ENCODE measurements around the gene CLTA.
"Not testable (repeated sequence)": the region's sequence is repeated elsewhere in the genome, so short reads cannot be mapped to it uniquely, and the experiment has no call there.

Gene CLTA

GRCh38 chr9:36154331-36154952 lies 36.3 kb upstream of the CLTA start:
- no peak overlapping the region for H3K27ac ChIP-seq (ENCODE audit: low read depth, low read length)

DNA sequence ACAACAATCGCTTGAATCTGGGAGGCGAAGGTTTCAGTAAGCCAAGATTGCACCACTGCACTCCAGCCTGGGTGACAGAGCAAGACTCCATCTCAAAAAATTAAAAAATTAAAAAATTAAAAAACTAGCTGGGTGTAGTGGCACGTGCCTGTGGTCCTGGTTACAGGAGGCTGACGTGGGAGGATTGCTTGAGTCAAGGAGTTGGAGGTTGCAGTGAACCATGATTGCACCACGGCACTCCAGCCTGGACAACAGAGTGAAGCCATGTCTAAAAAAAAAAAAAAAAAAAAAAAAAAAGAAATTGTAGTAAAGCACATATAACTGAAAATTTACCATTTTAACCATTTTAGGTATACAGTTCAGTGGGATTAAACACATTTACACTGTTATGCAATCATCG lies 34.6 kb upstream of the CLTA start:
- Histone ChIP-seq H3K27me3 (ENCODE audit: insufficient read depth, low read length, poor library complexity) (no peaks in the 10 kb centered on the region), H3K18ac (ENCODE audit: low read length) (no peak overlapping the region), H3K79me2 (ENCODE audit: control insufficient read depth, insufficient read depth, low read length) (no peaks in the 10 kb centered on the region), H3K4me3 (ENCODE audit: low read length) (no peak overlapping the region), H4K8ac (ENCODE audit: low read depth, low read length) (no peak overlapping the region), H3K9ac (ENCODE audit: low read length) (no peak overlapping the region), H3K36me3 (ENCODE audit: control insufficient read depth, insufficient read depth, low read length) (no peaks in the 10 kb centered on the region), H2BK15ac (replicated peaks; ENCODE audit: low read depth) (no peak overlapping the region), H3K4me2 (ENCODE audit: low read length) (no peak overlapping the region), H3K4ac (ENCODE audit: low read depth, low read length) (no peak overlapping the region), H3K27ac (ENCODE audit: low read depth, low read length) (no peak overlapping the region), H2BK120ac (ENCODE audit: low read depth, low read length) (no peak overlapping the region), H3K4me1 (ENCODE audit: control insufficient read depth, low read depth, low read length) (no peaks in the 10 kb centered on the region), H3K23ac (ENCODE audit: low read length) (no peak overlapping the region), H3K56ac (ENCODE audit: low read length) (no peak overlapping the region), H4K5ac (ENCODE audit: low read length) (no peak overlapping the region), H2AK5ac (ENCODE audit: low read length) (no peak overlapping the region), H3K79me1 (ENCODE audit: low read length) (no peaks in the 10 kb centered on the region), H2BK5ac (ENCODE audit: low read length) (no peak overlapping the region)
- no CpG with 5 or more reads among the region's 6 CpGs for WGBS (ENCODE audit: extremely low coverage, insufficient coverage, low lambda C conversion rate)
- no peak for DNase-seq

More at GRCh38 chr9:36154331-36154952, 36.3 kb upstream of the CLTA start:
- Histone ChIP-seq H3K4me2 (ENCODE audit: low read length) (no peak overlapping the region), H3K36me3 (ENCODE audit: control insufficient read depth, insufficient read depth, low read length) (no peaks in the 10 kb centered on the region), H2BK120ac (ENCODE audit: low read depth, low read length) (no peak overlapping the region), H2BK15ac (replicated peaks; ENCODE audit: low read depth) (no peak overlapping the region), H3K56ac (ENCODE audit: low read length) (no peak overlapping the region), H3K9ac (ENCODE audit: low read length) (no peak overlapping the region), H3K79me1 (ENCODE audit: low read length) (no peaks in the 10 kb centered on the region), H3K27me3 (ENCODE audit: insufficient read depth, low read length, poor library complexity) (no peaks in the 10 kb centered on the region), H2AK5ac (ENCODE audit: low read length) (no peak overlapping the region), H4K5ac (ENCODE audit: low read length) (no peak overlapping the region), H3K4me1 (ENCODE audit: control insufficient read depth, low read depth, low read length) (no peaks in the 10 kb centered on the region), H3K18ac (ENCODE audit: low read length) (no peak overlapping the region), H3K4me3 (ENCODE audit: low read length) (no peak overlapping the region), H3K4ac (ENCODE audit: low read depth, low read length) (no peak overlapping the region), H4K8ac (ENCODE audit: low read depth, low read length) (no peak overlapping the region), H2BK5ac (ENCODE audit: low read length) (no peak overlapping the region), H3K23ac (ENCODE audit: low read length) (no peak overlapping the region), H3K79me2 (ENCODE audit: control insufficient read depth, insufficient read depth, low read length) (no peaks in the 10 kb centered on the region)
- no CpG with 5 or more reads among the region's 11 CpGs for WGBS (ENCODE audit: extremely low coverage, insufficient coverage, low lambda C conversion rate)
- DNase-seq = peak; percentile 40

GRCh38 chr9:36158122-36158521 lies 32.6 kb upstream of the CLTA start:
- no peak overlapping the region for H2BK15ac ChIP-seq (replicated peaks; ENCODE audit: low read depth)
- H3K9ac ChIP-seq (ENCODE audit: low read length) = no peak overlapping the region
- H4K5ac ChIP-seq (ENCODE audit: low read length) = no peak overlapping the region
- no peaks in the 10 kb centered on the region for H3K79me1 ChIP-seq (ENCODE audit: low read length)
- no peaks in the 10 kb centered on the region for H3K27me3 ChIP-seq (ENCODE audit: insufficient read depth, low read length, poor library complexity)
- no peak overlapping the region for H3K56ac ChIP-seq (ENCODE audit: low read length)
- WGBS (ENCODE audit: extremely low coverage, insufficient coverage, low lambda C conversion rate) = no CpG with 5 or more reads among the region's 2 CpGs
- no peaks in the 10 kb centered on the region for H3K79me2 ChIP-seq (ENCODE audit: control insufficient read depth, insufficient read depth, low read length)
- no peak overlapping the region for H4K8ac ChIP-seq (ENCODE audit: low read depth, low read length)
- H3K18ac ChIP-seq (ENCODE audit: low read length) = no peak overlapping the region
- H3K27ac ChIP-seq (ENCODE audit: low read depth, low read length) = no peak overlapping the region
- DNase-seq = no peak
- H2BK120ac ChIP-seq (ENCODE audit: low read depth, low read length) = no peak overlapping the region
- no peak overlapping the region for H3K4me3 ChIP-seq (ENCODE audit: low read length)
- no peak overlapping the region for H3K4me2 ChIP-seq (ENCODE audit: low read length)
- no peak overlapping the region for H3K23ac ChIP-seq (ENCODE audit: low read length)
- no peak overlapping the region for H2AK5ac ChIP-seq (ENCODE audit: low read length)
- H2BK5ac ChIP-seq (ENCODE audit: low read length) = no peak overlapping the region
- H3K4ac ChIP-seq (ENCODE audit: low read depth, low read length) = no peak overlapping the region
- no peaks in the 10 kb centered on the region for H3K36me3 ChIP-seq (ENCODE audit: control insufficient read depth, insufficient read depth, low read length)
- H3K4me1 ChIP-seq (ENCODE audit: control insufficient read depth, low read depth, low read length) = peaks cover 7% of the 10 kb centered on the region

DNA sequence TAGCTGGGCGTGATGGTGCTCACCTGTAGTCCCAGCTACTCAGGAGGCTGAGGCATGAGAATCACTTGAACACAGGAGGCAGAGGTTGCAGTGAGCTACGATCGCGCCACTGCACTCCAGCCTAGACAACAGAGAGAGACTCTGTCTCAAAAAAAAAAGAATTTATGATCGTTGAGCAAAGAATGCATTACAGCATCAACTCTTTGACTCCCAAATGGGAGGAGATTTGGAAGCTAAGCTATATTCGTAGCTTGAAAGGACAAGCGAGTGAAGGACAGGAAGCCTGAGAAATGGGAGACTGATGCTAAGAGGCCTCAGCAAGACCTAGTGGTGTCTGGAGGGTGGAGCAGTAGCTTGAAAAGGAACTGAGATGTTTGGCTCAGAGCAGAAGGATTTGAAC lies 31.8 kb upstream of the CLTA start:
- no CpG with 5 or more reads among the region's 7 CpGs for WGBS (ENCODE audit: extremely low coverage, insufficient coverage, low lambda C conversion rate)
- Histone ChIP-seq H2AK5ac (ENCODE audit: low read length) (no peak overlapping the region), H3K27me3 (ENCODE audit: insufficient read depth, low read length, poor library complexity) (no peaks in the 10 kb centered on the region), H4K5ac (ENCODE audit: low read length) (no peak overlapping the region), H3K18ac (ENCODE audit: low read length) (no peak overlapping the region), H3K4me3 (ENCODE audit: low read length) (no peak overlapping the region), H3K23ac (ENCODE audit: low read length) (no peak overlapping the region), H3K4me2 (ENCODE audit: low read length) (no peak overlapping the region), H3K79me1 (ENCODE audit: low read length) (no peaks in the 10 kb centered on the region), H3K79me2 (ENCODE audit: control insufficient read depth, insufficient read depth, low read length) (no peaks in the 10 kb centered on the region), H4K8ac (ENCODE audit: low read depth, low read length) (no peak overlapping the region), H3K36me3 (ENCODE audit: control insufficient read depth, insufficient read depth, low read length) (no peaks in the 10 kb centered on the region), H3K4me1 (ENCODE audit: control insufficient read depth, low read depth, low read length) (peaks cover 9% of the 10 kb centered on the region), H3K4ac (ENCODE audit: low read depth, low read length) (no peak overlapping the region), H2BK120ac (ENCODE audit: low read depth, low read length) (no peak overlapping the region), H2BK5ac (ENCODE audit: low read length) (no peak overlapping the region), H2BK15ac (replicated peaks; ENCODE audit: low read depth) (no peak overlapping the region), H3K56ac (ENCODE audit: low read length) (no peak overlapping the region), H3K9ac (ENCODE audit: low read length) (no peak overlapping the region), H3K27ac (ENCODE audit: low read depth, low read length) (no peak overlapping the region)
- DNase-seq = no peak

GRCh38 chr9:36159509-36159908 lies 31.2 kb upstream of the CLTA start:
- H2BK15ac ChIP-seq (replicated peaks; ENCODE audit: low read depth); H3K4me1 ChIP-seq (ENCODE audit: control insufficient read depth, low read depth, low read length); H3K27me3 ChIP-seq (ENCODE audit: insufficient read depth, low read length, poor library complexity); H3K9ac ChIP-seq (ENCODE audit: low read length); H3K27ac ChIP-seq (ENCODE audit: low read depth, low read length); H4K8ac ChIP-seq (ENCODE audit: low read depth, low read length); H3K56ac ChIP-seq (ENCODE audit: low read length); H3K4ac ChIP-seq (ENCODE audit: low read depth, low read length); H2BK5ac ChIP-seq (ENCODE audit: low read length); H2BK120ac ChIP-seq (ENCODE audit: low read depth, low read length); H3K79me2 ChIP-seq (ENCODE audit: control insufficient read depth, insufficient read depth, low read length); H3K36me3 ChIP-seq (ENCODE audit: control insufficient read depth, insufficient read depth, low read length); H3K79me1 ChIP-seq (ENCODE audit: low read length); H3K23ac ChIP-seq (ENCODE audit: low read length); DNase-seq; H4K5ac ChIP-seq (ENCODE audit: low read length); H3K4me3 ChIP-seq (ENCODE audit: low read length); H3K18ac ChIP-seq (ENCODE audit: low read length); H3K4me2 ChIP-seq (ENCODE audit: low read length); H2AK5ac ChIP-seq (ENCODE audit: low read length): not testable (repeated sequence)
- 100% methylated on average over 1 of the region's 4 CpGs for WGBS (ENCODE audit: extremely low coverage, insufficient coverage, low lambda C conversion rate)

- WGBS (ENCODE audit: extremely low coverage, insufficient coverage, low lambda C conversion rate) = no CpG with 5 or more reads among the region's 11 CpGs
- H3K4me2 ChIP-seq (ENCODE audit: low read length); H3K9ac ChIP-seq (ENCODE audit: low read length); H4K8ac ChIP-seq (ENCODE audit: low read depth, low read length); H3K4ac ChIP-seq (ENCODE audit: low read depth, low read length); H3K27me3 ChIP-seq (ENCODE audit: insufficient read depth, low read length, poor library complexity); H3K4me3 ChIP-seq (ENCODE audit: low read length); H2BK15ac ChIP-seq (replicated peaks; ENCODE audit: low read depth); H3K18ac ChIP-seq (ENCODE audit: low read length); H3K23ac ChIP-seq (ENCODE audit: low read length); DNase-seq; H3K36me3 ChIP-seq (ENCODE audit: control insufficient read depth, insufficient read depth, low read length); H2BK120ac ChIP-seq (ENCODE audit: low read depth, low read length); H3K79me2 ChIP-seq (ENCODE audit: control insufficient read depth, insufficient read depth, low read length); H2BK5ac ChIP-seq (ENCODE audit: low read length); H3K79me1 ChIP-seq (ENCODE audit: low read length); H3K27ac ChIP-seq (ENCODE audit: low read depth, low read length); H4K5ac ChIP-seq (ENCODE audit: low read length); H3K56ac ChIP-seq (ENCODE audit: low read length); H2AK5ac ChIP-seq (ENCODE audit: low read length): not testable (repeated sequence)
- peaks cover 16% of the 10 kb centered on the region for H3K4me1 ChIP-seq (ENCODE audit: control insufficient read depth, low read depth, low read length)
Observed at GRCh38 chr9:36160126-36160525, 30.6 kb upstream of the CLTA start.
